ENCODE measurements around the gene COQ2. TPM values are rescaled to one million over a fixed set of nuclear protein-coding genes. Genes with fewer than 3 reads are reported as not detected.

Gene COQ2
- total RNA-seq, 1 donor from 2014 or later = 8.7 TPM

- Mint-ChIP-seq H3K27ac (ENCODE audit: unreplicated experiment) (peak overlapping the region; percentile 96), H3K4me3 (ENCODE audit: unreplicated experiment) (peak overlapping the region; percentile 90)
Observed at GRCh38 chr4:83285055-83285407, 433 bp upstream of the COQ2 start.

DNA sequence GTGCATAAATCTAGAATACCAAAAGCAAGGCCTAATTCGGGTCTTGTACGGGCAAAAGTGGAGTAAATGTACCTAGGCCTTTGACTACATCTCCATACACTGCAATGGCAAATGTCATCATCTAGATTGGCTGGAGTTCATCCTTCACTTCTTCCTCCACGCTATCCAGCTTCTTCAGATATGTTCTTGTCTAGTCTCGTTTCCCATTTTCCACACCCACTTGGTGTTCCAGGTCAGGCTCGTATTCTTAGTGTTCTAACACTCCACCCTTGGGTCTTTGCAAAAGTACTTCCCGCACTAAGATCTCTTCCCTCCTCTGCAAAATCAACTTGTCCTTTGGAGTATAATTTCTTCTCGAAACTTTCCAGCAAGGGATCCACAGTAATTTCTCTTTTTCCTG is 1.4 kb downstream of the COQ2 start:
- H3K9ac ChIP-seq (ENCODE audit: low read length) = peak overlapping the region; percentile 82
- no peak overlapping the region for H3K4me3 ChIP-seq (ENCODE audit: insufficient read depth, low read depth, low read length)

More at GRCh38 chr4:83285055-83285407, 433 bp upstream of the COQ2 start:
- no peaks in the 10 kb centered on the region for H3K36me3 Mint-ChIP-seq (ENCODE audit: low read depth, unreplicated experiment)
- Histone ChIP-seq H3K4me3 (ENCODE audit: insufficient read depth, low read depth, low read length) (peak overlapping the region; percentile 69), H3K9me3 (ENCODE audit: insufficient read depth, low read depth, low read length) (no peaks in the 10 kb centered on the region), H3K79me2 (ENCODE audit: insufficient read depth, low read length) (peaks cover 15% of the 10 kb centered on the region), H3K4me1 (ENCODE audit: insufficient read depth, low read length) (peaks cover 6% of the 10 kb centered on the region), H3K36me3 (ENCODE audit: insufficient read depth, low read length) (no peaks in the 10 kb centered on the region), H3K27ac (ENCODE audit: low read depth, low read length) (peak overlapping the region; percentile 84), H4K20me1 (ENCODE audit: insufficient read depth, low read length) (peaks cover 16% of the 10 kb centered on the region), H3K4me2 (ENCODE audit: low read length) (peak overlapping the region; percentile 89), H3K9ac (ENCODE audit: low read length) (peak overlapping the region; percentile 82), H2AFZ (ENCODE audit: low read depth, low read length) (peak overlapping the region; percentile 72), H3K27me3 (ENCODE audit: insufficient read depth, low read length) (no peaks in the 10 kb centered on the region)
- H3K9me3 Mint-ChIP-seq (ENCODE audit: unreplicated experiment) = peaks cover 5% of the 10 kb centered on the region
- peaks cover 2% of the 10 kb centered on the region for H3K27me3 Mint-ChIP-seq (ENCODE audit: low read depth, unreplicated experiment)
- no peak for FAIRE-seq
- TF ChIP-seq, protein P1, sequence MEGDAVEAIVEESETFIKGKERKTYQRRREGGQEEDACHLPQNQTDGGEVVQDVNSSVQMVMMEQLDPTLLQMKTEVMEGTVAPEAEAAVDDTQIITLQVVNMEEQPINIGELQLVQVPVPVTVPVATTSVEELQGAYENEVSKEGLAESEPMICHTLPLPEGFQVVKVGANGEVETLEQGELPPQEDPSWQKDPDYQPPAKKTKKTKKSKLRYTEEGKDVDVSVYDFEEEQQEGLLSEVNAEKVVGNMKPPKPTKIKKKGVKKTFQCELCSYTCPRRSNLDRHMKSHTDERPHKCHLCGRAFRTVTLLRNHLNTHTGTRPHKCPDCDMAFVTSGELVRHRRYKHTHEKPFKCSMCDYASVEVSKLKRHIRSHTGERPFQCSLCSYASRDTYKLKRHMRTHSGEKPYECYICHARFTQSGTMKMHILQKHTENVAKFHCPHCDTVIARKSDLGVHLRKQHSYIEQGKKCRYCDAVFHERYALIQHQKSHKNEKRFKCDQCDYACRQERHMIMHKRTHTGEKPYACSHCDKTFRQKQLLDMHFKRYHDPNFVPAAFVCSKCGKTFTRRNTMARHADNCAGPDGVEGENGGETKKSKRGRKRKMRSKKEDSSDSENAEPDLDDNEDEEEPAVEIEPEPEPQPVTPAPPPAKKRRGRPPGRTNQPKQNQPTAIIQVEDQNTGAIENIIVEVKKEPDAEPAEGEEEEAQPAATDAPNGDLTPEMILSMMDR (IDR thresholded peaks at IDR 0.05; ENCODE audit: insufficient read depth, low read depth, low read length) = no peak
- no peak for TF ChIP-seq EZH2 (IDR thresholded peaks at IDR 0.05; ENCODE audit: insufficient read depth, low read length)
- peak; percentile 41 for DNase-seq (ENCODE audit: low read depth)
- H3K4me1 Mint-ChIP-seq (ENCODE audit: low read depth, unreplicated experiment) = peaks cover 8% of the 10 kb centered on the region

GRCh38 chr4:83282049-83282535 is 2.5 kb downstream of the COQ2 start:
- no peaks in the 10 kb centered on the region for H3K27me3 ChIP-seq (ENCODE audit: insufficient read depth, low read length)
- Mint-ChIP-seq H3K4me3 (ENCODE audit: unreplicated experiment) (peak overlapping the region; percentile 7), H3K27me3 (ENCODE audit: low read depth, unreplicated experiment) (no peaks in the 10 kb centered on the region), H3K4me1 (ENCODE audit: low read depth, unreplicated experiment) (peaks cover 8% of the 10 kb centered on the region), H3K9me3 (ENCODE audit: unreplicated experiment) (no peaks in the 10 kb centered on the region), H3K27ac (ENCODE audit: unreplicated experiment) (no peak overlapping the region), H3K36me3 (ENCODE audit: low read depth, unreplicated experiment) (no peaks in the 10 kb centered on the region)
- no peaks in the 10 kb centered on the region for H3K36me3 ChIP-seq (ENCODE audit: insufficient read depth, low read length)
- FAIRE-seq = peak; percentile 56
- H2AFZ ChIP-seq (ENCODE audit: low read depth, low read length) = no peak overlapping the region
- peak overlapping the region; percentile 22 for H3K4me2 ChIP-seq (ENCODE audit: low read length)
- H4K20me1 ChIP-seq (ENCODE audit: insufficient read depth, low read length) = peaks cover 16% of the 10 kb centered on the region
- no peak for TF ChIP-seq EZH2 (IDR thresholded peaks at IDR 0.05; ENCODE audit: insufficient read depth, low read length)
- TF ChIP-seq, protein P1 (IDR thresholded peaks at IDR 0.05; ENCODE audit: insufficient read depth, low read depth, low read length) = peak; percentile 86
- H3K4me1 ChIP-seq (ENCODE audit: insufficient read depth, low read length) = peaks cover 6% of the 10 kb centered on the region
- peaks cover 15% of the 10 kb centered on the region for H3K79me2 ChIP-seq (ENCODE audit: insufficient read depth, low read length)
- DNase-seq (ENCODE audit: low read depth) = peak; percentile 15
- H3K27ac ChIP-seq (ENCODE audit: low read depth, low read length) = no peak overlapping the region
- H3K9me3 ChIP-seq (ENCODE audit: insufficient read depth, low read depth, low read length) = no peaks in the 10 kb centered on the region
- H3K4me3 ChIP-seq (ENCODE audit: insufficient read depth, low read depth, low read length) = no peak overlapping the region
- peak overlapping the region; percentile 9 for H3K9ac ChIP-seq (ENCODE audit: low read length)

More for the DNA sequence above, 1.4 kb downstream of the COQ2 start:
- Histone ChIP-seq H3K9me3 (ENCODE audit: insufficient read depth, low read depth, low read length) (no peaks in the 10 kb centered on the region), H3K27me3 (ENCODE audit: insufficient read depth, low read length) (no peaks in the 10 kb centered on the region), H2AFZ (ENCODE audit: low read depth, low read length) (no peak overlapping the region), H3K4me1 (ENCODE audit: insufficient read depth, low read length) (peaks cover 6% of the 10 kb centered on the region), H3K4me2 (ENCODE audit: low read length) (peak overlapping the region; percentile 89), H4K20me1 (ENCODE audit: insufficient read depth, low read length) (peaks cover 16% of the 10 kb centered on the region), H3K27ac (ENCODE audit: low read depth, low read length) (no peak overlapping the region), H3K79me2 (ENCODE audit: insufficient read depth, low read length) (peaks cover 15% of the 10 kb centered on the region), H3K36me3 (ENCODE audit: insufficient read depth, low read length) (no peaks in the 10 kb centered on the region)
- TF ChIP-seq, protein P1 (IDR thresholded peaks at IDR 0.05; ENCODE audit: insufficient read depth, low read depth, low read length) = no peak
- TF ChIP-seq EZH2 (IDR thresholded peaks at IDR 0.05; ENCODE audit: insufficient read depth, low read length) = no peak
- Mint-ChIP-seq H3K4me3 (ENCODE audit: unreplicated experiment) (peak overlapping the region; percentile 88), H3K9me3 (ENCODE audit: unreplicated experiment) (peaks cover 3% of the 10 kb centered on the region), H3K27ac (ENCODE audit: unreplicated experiment) (no peak overlapping the region), H3K27me3 (ENCODE audit: low read depth, unreplicated experiment) (no peaks in the 10 kb centered on the region), H3K4me1 (ENCODE audit: low read depth, unreplicated experiment) (peaks cover 8% of the 10 kb centered on the region), H3K36me3 (ENCODE audit: low read depth, unreplicated experiment) (no peaks in the 10 kb centered on the region)
- DNase-seq (ENCODE audit: low read depth) (no peak), FAIRE-seq (no peak)
